Immature natural killer cell (primary cell): ENCODE data around the gene SGCD. TPM values are rescaled to one million over a fixed set of nuclear protein-coding genes. Genes with fewer than 3 reads are reported as not detected.

Experiments used
- DNase-seq, 3 donors: peaks; one replicate each; pipeline ENCODE4 v3.0.0; 2022; ENCODE audit warnings: mixed read lengths in 1 of 3
- H3K27ac Mint-ChIP-seq, 6 donors: one replicate each; pipeline ENCODE4 v1.8.0; 2020; ENCODE audit warnings: mixed read lengths in 6 of 6, mild to moderate bottlenecking in 5 of 6, inconsistent platforms in 4 of 6, moderate library complexity in 3 of 6
- H3K27me3 Mint-ChIP-seq, 3 donors: one replicate each; pipeline ENCODE4 v1.8.0; 2020 to 2021; ENCODE audit warnings: low read depth in 3 of 3, mild to moderate bottlenecking in 3 of 3, mixed read lengths in 3 of 3, moderate library complexity in 3 of 3, inconsistent platforms in 1 of 3
- H3K36me3 Mint-ChIP-seq, 3 donors: one replicate each; pipeline ENCODE4 v1.8.0; 2020; ENCODE audit warnings: mixed read lengths in 3 of 3, inconsistent platforms in 2 of 3, mild to moderate bottlenecking in 2 of 3
- H3K4me1 Mint-ChIP-seq, 2 donors: one replicate each; pipeline ENCODE4 v1.8.0; 2020; ENCODE audit warnings: inconsistent platforms in 2 of 2, mild to moderate bottlenecking in 2 of 2, mixed read lengths in 2 of 2, moderate library complexity in 1 of 2
- H3K4me3 Mint-ChIP-seq, 5 donors: one replicate each; pipeline ENCODE4 v1.8.0; 2020; ENCODE audit warnings: mild to moderate bottlenecking in 5 of 5, mixed read lengths in 5 of 5, inconsistent platforms in 3 of 5, moderate library complexity in 3 of 5
- H3K9me3 Mint-ChIP-seq, 6 donors: one replicate each; pipeline ENCODE4 v1.8.0; 2020; ENCODE audit warnings: mild to moderate bottlenecking in 6 of 6, mixed read lengths in 6 of 6, inconsistent platforms in 4 of 6, moderate library complexity in 3 of 6
- polyA plus RNA-seq, 3 donors: library from polyadenylated mRNA; unstranded; fragments of 300-500 nt; fragmentation: Illumina TruSeq; gene quantifications; one replicate each; pipeline ENCODE4 v1.2.3, GENCODE V29; 2021

SGCD gene
- polyA plus RNA-seq, 3 donors from 2014 or later = 0.09 to 0.34 TPM; not detected in 1

DNA sequence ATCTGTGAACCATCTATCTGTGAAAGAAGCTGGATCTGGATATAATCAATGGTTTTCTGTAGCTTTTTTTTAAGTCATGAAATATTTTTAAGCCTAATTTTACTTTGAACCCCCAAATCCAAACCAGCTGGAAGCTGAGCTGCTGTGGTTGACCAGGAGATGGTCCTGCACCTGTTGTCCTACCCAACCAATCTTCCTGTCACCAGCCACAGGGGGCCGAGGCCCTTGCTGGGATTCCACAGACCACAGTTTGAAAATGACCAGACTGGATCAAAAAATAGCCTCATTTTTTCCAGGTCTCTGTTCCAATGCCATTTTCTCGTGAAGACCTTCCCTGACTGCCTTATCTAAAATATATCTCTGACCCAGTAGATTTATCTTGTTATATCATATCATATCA, 200.6 kb downstream of the SGCD start:
- Mint-ChIP-seq H3K36me3 (no peaks in the 10 kb centered on the region), H3K4me1 (no peaks in the 10 kb centered on the region), H3K4me3 (no peak overlapping the region), H3K27ac (no peak overlapping the region), H3K27me3 (no peaks in the 10 kb centered on the region), H3K9me3 (peaks cover 0 to 2% (median 0%) of the 10 kb centered on the region in 6 donors)
- no peak for DNase-seq

DNA sequence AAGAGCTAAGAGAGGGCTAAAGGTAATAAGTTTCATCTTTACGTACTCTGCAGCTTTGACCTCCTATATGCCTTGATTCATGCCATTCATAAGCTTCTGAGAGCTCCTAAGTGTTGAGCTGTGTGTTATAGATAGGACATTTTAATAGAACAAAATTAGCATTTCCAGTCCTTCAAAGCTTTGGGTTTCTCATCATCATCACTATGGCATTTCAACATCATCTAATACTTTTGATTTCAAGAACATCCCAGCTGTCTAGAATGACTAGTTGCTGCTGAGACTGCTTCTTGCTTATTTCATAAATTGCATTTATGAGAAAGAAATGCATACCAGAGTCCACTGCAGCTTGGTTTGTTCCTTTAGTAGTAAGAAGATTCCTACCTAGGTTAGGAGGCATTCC, 201.7 kb downstream of the SGCD start:
- peaks cover 0 to 1% (median 0%) of the 10 kb centered on the region in 3 donors for H3K27me3 Mint-ChIP-seq
- H3K4me1 Mint-ChIP-seq = peaks cover 3 to 6% of the 10 kb centered on the region in 2 donors
- H3K27ac Mint-ChIP-seq = no peak overlapping the region
- no peak for DNase-seq
- H3K9me3 Mint-ChIP-seq = peaks cover 0 to 2% (median 0%) of the 10 kb centered on the region in 6 donors
- no peak overlapping the region for H3K4me3 Mint-ChIP-seq
- no peaks in the 10 kb centered on the region for H3K36me3 Mint-ChIP-seq

DNA sequence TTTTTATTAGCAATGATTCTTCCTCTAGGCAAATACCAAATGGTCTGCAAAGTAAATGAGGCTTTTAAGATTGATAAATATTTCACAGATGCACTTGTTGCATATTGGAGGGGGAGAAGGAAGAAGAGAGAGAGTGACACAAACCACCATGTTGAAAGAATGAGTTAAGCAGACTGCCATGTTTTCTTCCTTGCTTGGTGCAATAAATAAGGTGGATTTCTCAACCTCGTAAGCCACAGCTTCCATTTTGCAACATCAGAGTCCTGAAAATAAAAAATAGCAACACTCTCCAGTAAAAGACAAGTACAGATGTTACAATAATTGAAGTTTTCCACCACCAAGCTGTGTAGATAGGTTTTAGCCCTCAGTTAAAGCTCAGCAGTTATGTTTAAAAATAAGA, 202.9 kb downstream of the SGCD start:
- peaks cover 0 to 4% (median 1%) of the 10 kb centered on the region in 3 donors for H3K27me3 Mint-ChIP-seq
- H3K9me3 Mint-ChIP-seq = peaks cover 0 to 2% (median 0%) of the 10 kb centered on the region in 6 donors
- no peak overlapping the region for H3K4me3 Mint-ChIP-seq
- no peak for DNase-seq
- peaks cover 3 to 6% of the 10 kb centered on the region in 2 donors for H3K4me1 Mint-ChIP-seq
- no peaks in the 10 kb centered on the region for H3K36me3 Mint-ChIP-seq
- H3K27ac Mint-ChIP-seq = no peak overlapping the region

DNA sequence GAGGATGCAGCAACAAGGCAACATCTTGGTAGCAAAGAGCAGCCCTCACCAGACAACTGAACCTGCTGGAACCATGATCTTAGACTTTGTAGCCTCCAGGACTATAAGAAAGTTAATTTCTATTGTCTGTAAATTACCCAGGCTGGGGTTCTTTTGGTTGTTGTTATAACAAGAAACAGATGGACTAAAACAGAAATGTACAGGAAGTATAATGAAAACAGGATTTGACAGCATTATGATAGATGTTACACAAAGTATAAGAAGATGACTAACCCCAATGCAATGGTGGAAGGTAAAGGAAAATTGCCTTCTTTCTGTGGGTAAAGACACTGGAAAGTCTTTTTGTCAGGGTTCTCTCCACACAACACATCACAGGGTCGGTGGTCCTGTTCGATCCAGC, 204.2 kb downstream of the SGCD start:
- peaks cover 3 to 6% of the 10 kb centered on the region in 2 donors for H3K4me1 Mint-ChIP-seq
- H3K9me3 Mint-ChIP-seq = peaks cover 0 to 2% (median 0%) of the 10 kb centered on the region in 6 donors
- no peak overlapping the region for H3K27ac Mint-ChIP-seq
- H3K4me3 Mint-ChIP-seq = no peak overlapping the region
- H3K36me3 Mint-ChIP-seq = no peaks in the 10 kb centered on the region
- DNase-seq = no peak
- H3K27me3 Mint-ChIP-seq = peaks cover 0 to 4% (median 1%) of the 10 kb centered on the region in 3 donors

DNA sequence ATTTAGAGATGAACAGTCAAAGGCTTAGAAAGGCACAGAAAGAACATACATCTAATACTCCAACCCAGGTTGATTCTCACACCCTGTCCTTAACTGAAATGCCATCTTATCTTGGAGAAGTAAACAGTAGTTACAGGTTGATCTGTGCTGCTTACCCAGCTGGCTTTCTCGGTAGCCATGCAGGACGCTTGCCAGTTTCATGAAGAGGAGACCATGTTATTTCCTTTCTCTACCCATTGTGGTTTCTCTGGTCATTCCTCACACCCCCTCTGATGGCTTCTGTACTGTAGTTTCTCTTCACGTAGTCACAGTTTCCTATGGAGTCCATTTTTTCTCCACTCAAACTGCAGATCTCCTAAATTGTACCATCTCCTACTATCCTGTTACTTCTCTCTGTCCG, 206.0 kb downstream of the SGCD start:
- Mint-ChIP-seq H3K4me3 (no peak overlapping the region), H3K9me3 (no peaks in the 10 kb centered on the region), H3K27me3 (peaks cover 1 to 4% (median 2%) of the 10 kb centered on the region in 3 donors), H3K4me1 (peaks cover 3 to 6% of the 10 kb centered on the region in 2 donors), H3K36me3 (no peaks in the 10 kb centered on the region), H3K27ac (no peak overlapping the region)
- DNase-seq = no peak

DNA sequence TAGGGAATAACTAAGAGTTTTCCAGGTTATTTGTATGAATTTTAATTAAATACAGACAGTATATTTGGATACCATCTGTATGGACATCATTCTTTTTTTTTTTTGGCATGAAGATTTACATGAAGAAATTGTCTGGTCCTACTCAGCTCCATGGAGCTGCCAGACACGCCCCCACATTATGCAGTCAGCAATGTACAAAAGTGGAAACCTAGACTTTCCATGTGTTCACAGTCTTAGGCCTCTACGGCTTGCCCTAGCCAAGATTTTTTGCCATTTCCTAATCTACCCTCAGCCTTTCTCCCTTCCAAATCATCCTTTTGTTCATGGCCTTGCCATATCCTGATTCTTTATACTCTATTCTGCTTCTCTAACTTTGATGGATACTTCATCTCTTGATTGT, 207.1 kb downstream of the SGCD start:
- no peak for DNase-seq
- Mint-ChIP-seq H3K36me3 (no peaks in the 10 kb centered on the region), H3K27ac (no peak overlapping the region), H3K27me3 (peaks cover 1 to 4% (median 2%) of the 10 kb centered on the region in 3 donors), H3K9me3 (no peaks in the 10 kb centered on the region), H3K4me1 (peaks cover 3 to 6% of the 10 kb centered on the region in 2 donors), H3K4me3 (no peak overlapping the region)

DNA sequence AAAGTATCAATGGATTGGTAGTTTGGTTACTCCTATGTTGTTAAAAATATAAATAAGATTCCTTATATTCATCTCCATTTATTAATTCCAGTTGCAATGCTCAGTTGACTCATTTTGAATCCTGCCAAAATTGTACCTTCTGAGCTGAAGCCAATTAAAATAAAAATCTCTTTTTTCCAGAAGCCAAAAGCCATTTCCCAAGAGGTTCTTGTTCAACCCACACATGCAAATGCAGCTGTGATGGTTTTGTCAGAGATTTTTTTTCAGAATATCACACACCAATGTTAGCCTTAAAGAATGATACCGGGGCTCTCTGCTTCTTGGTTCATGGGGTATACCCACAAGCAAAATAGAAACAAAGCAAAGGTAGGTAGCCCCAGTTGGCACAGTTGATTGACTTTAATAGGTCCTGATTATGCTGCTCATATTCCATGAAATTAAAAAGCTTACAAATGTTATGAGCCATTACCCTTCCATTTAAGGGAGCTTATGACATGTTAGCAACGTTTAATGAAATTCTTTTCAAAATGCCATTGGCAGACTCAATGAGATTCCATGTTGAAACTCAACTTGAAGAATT, 208.0 kb downstream of the SGCD start:
- no peak overlapping the region for H3K4me3 Mint-ChIP-seq
- no peaks in the 10 kb centered on the region for H3K9me3 Mint-ChIP-seq
- peaks cover 1 to 4% (median 2%) of the 10 kb centered on the region in 3 donors for H3K27me3 Mint-ChIP-seq
- H3K36me3 Mint-ChIP-seq = no peaks in the 10 kb centered on the region
- no peak for DNase-seq
- H3K4me1 Mint-ChIP-seq = peaks cover 3 to 6% of the 10 kb centered on the region in 2 donors
- no peak overlapping the region for H3K27ac Mint-ChIP-seq

DNA sequence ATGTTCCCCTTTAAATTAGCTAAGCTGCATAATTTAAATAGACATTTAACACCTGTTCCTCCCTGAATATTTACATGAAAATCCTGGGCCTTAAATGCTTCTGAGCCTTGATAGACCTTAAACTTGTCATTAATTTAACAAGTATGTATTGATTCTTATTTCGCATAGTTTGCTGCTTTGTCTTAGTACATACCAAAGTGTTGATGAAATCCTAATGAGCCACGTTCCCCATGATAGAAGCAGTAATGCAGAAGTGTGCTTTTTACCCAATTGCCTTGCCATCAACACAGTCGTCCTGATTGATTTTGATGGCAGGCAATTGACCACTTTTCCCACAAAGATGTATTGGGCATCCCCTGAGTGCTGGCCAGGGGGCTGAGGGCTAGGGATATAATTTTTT, 213.5 kb downstream of the SGCD start:
- peaks cover 0 to 4% (median 2%) of the 10 kb centered on the region in 3 donors for H3K27me3 Mint-ChIP-seq
- no peaks in the 10 kb centered on the region for H3K4me1 Mint-ChIP-seq
- H3K4me3 Mint-ChIP-seq = no peak overlapping the region
- no peaks in the 10 kb centered on the region for H3K36me3 Mint-ChIP-seq
- DNase-seq = no peak
- H3K9me3 Mint-ChIP-seq = no peaks in the 10 kb centered on the region
- H3K27ac Mint-ChIP-seq = no peak overlapping the region

DNA sequence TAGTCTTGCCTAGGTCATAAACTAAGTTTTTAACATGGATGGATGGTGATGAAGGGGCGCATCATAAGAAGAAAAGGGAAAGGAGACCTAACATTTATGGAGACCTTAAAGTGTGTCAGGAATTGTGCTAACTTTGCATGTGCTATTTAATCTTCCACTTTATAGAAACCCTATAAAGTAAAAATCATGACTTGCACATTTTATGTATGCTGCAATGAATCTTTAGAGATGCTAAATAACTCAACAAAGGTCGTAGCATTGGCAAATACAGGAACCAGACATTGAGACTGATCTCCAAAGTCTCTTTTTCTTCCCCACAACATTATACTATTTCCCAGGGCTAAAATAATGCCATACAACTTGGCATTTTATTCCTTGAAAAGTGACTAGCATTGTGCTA, 214.6 kb downstream of the SGCD start:
- no peak for DNase-seq
- Mint-ChIP-seq H3K36me3 (no peaks in the 10 kb centered on the region), H3K27me3 (peaks cover 0 to 4% (median 2%) of the 10 kb centered on the region in 3 donors), H3K4me1 (no peaks in the 10 kb centered on the region), H3K27ac (no peak overlapping the region), H3K9me3 (no peaks in the 10 kb centered on the region), H3K4me3 (no peak overlapping the region)

DNA sequence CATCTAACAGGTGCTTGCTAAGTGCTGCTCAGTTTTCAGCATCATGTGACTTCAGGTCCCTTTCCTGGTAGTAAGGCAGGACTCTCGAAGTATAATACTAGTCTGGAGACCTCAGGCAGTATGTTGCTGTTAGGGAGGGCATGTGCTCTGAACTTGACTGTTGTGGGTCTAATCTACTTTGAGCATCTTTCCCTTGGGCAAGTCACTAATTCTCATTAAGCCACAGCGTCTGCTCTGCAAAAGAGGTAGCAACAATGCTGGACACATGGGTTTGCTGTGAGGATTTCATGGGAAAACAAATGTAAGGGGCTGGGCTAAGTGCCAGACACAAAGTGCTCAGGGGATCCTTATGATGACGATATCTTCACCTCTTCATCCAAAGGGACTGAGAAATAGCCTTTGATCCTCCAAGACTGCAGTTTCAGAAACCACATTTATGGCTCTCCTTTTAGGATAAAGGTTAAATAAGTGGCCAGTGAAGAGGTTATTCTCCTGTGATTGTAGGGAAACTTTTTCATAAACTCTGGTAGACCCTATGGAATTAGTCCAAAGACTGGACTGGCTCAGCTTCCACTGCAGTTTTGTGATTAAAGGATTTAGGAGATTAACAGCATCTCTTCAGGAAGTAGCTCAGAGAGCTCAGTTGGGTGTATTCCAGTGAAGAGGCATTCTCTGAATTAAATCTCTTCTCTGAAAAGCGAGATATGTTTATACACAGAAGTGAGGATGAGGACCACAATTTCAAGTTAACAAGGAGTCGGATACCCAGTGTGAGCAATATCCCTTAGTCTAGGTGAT, 216.6 kb downstream of the SGCD start:
- H3K4me3 Mint-ChIP-seq = no peak overlapping the region
- no peak overlapping the region for H3K27ac Mint-ChIP-seq
- peaks cover 0 to 4% (median 2%) of the 10 kb centered on the region in 3 donors for H3K27me3 Mint-ChIP-seq
- no peak for DNase-seq
- H3K4me1 Mint-ChIP-seq = no peaks in the 10 kb centered on the region
- no peaks in the 10 kb centered on the region for H3K9me3 Mint-ChIP-seq
- no peaks in the 10 kb centered on the region for H3K36me3 Mint-ChIP-seq

DNA sequence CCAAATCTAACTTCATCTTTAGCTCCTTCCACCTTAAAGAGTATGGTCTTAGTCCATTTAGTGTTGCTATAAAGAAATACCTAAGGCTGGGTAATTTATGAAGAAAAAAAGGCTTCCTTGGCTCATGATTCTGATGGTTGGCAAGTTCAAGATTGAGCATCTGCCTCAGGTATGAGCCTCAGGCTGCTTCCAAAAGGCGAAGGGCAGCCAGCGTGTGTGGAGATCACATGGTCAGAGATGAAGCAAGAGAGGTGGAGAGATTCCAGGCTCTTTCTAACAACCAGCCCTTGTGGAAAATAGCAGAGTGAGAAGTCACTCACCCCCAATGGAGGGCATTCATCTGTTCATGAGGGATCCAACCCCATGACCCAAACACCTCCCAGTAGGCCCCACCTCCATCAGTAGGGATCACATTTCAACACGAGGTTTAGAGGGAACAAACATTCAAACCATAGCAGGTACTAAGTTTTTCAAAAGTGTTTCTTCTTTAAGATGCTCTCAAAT, 225.9 kb downstream of the SGCD start:
- Mint-ChIP-seq H3K27ac (no peak overlapping the region), H3K9me3 (no peaks in the 10 kb centered on the region), H3K27me3 (peaks cover 0 to 9% (median 5%) of the 10 kb centered on the region in 3 donors), H3K4me3 (no peak overlapping the region), H3K4me1 (no peaks in the 10 kb centered on the region), H3K36me3 (no peaks in the 10 kb centered on the region)
- no peak for DNase-seq

DNA sequence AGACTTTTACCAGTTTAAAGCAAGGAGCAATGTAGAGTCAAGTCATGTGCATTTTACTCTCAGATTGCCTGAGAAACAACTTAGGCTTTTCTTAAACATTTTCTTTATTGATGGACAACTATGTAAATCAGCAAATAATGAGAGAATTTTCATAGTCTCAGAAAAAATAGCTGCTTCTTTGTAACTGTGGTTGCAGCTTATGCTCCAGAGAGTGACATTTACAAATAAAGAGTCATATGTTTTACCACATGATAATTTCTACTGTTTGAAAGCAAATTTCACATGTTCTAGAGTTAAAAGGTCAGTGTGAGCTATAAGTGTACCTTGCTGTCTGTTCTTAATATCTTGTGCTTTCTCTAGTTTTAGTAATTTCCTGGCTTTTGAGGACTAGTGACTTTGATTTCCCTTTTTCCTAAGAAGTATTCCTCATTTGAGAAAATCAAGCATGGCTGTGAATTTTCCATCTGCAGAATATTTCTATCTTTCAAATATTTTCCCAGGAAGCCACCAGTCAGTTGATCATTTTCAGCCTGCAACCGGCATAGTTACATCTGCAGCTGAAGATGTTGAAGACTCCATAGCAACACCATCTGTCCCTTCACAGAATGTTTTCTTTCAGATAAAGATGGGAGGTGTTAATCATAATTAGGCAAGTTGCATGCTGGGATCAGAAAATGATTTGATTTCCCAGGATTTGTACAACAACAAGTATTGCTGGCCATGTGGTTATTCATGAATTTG, 229.9 kb downstream of the SGCD start:
- no peak overlapping the region for H3K4me3 Mint-ChIP-seq
- H3K36me3 Mint-ChIP-seq = no peaks in the 10 kb centered on the region
- H3K27ac Mint-ChIP-seq = no peak overlapping the region
- H3K27me3 Mint-ChIP-seq = peaks cover 3 to 7% (median 5%) of the 10 kb centered on the region in 3 donors
- no peaks in the 10 kb centered on the region for H3K9me3 Mint-ChIP-seq
- H3K4me1 Mint-ChIP-seq = no peaks in the 10 kb centered on the region
- no peak for DNase-seq

DNA sequence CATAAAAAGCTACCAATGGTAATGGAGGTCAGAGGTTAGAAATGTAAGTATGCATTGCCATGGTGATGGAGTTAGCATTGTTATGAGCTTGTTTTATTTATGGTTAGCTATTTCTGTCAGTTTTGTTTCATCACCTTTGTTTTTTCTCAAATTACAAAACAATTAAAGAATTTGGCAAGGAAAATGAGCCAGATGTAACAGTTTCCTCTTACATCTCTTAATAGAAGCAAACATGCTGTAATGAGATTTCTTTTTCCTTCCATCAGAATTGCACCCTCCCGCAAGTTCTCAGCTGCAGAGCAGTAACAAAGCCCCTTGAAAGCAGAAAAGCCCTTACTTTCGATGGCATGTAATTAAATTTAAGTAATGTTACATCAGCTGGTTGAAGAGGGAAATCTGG, 233.0 kb downstream of the SGCD start:
- Mint-ChIP-seq H3K27me3 (peaks cover 3 to 9% (median 9%) of the 10 kb centered on the region in 3 donors), H3K4me3 (no peak overlapping the region), H3K36me3 (no peaks in the 10 kb centered on the region), H3K27ac (no peak overlapping the region), H3K4me1 (no peaks in the 10 kb centered on the region), H3K9me3 (no peaks in the 10 kb centered on the region)
- no peak for DNase-seq

DNA sequence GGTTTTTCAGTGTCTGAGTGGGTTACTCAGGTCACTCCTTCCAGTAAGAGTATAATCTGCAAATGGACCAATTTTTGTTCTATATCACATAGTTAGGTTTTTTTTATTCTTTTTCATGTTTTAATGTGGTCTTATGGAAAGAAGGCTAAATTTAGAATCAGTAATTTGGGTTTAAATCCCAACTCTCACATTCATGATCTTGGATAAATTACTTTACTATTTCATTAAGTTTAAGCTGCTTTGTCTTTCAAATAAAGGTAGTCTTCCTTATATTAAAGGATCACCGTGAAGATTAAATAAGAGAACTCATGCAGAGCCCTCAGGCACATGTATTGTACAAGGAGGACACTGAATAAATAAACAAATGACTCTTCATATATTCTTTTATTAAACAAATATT, 234.7 kb downstream of the SGCD start:
- H3K27me3 Mint-ChIP-seq = peaks cover 3 to 4% (median 4%) of the 10 kb centered on the region in 3 donors
- no peaks in the 10 kb centered on the region for H3K4me1 Mint-ChIP-seq
- DNase-seq = no peak
- no peak overlapping the region for H3K4me3 Mint-ChIP-seq
- no peaks in the 10 kb centered on the region for H3K9me3 Mint-ChIP-seq
- no peak overlapping the region for H3K27ac Mint-ChIP-seq
- H3K36me3 Mint-ChIP-seq = no peaks in the 10 kb centered on the region
